MV-4-11 (cell line): ENCODE measurements around the gene IQCM.

Experiments used
- DNase-seq: peaks from one replicate; lab custom pipeline; 2025; lab: John Stamatoyannopoulos, UW

Gene IQCM

GRCh38 chr4:149711593-149712365, 103.9 kb downstream of the IQCM start:
- DNase-seq: no peak

- DNase-seq: no peak
Observed at GRCh38 chr4:149709640-149710039, 106.0 kb downstream of the IQCM start.

GRCh38 chr4:149708513-149709130, 107.0 kb downstream of the IQCM start:
- DNase-seq: no peak

GRCh38 chr4:149707862-149708261, 107.8 kb downstream of the IQCM start:
- DNase-seq: no peak

DNA sequence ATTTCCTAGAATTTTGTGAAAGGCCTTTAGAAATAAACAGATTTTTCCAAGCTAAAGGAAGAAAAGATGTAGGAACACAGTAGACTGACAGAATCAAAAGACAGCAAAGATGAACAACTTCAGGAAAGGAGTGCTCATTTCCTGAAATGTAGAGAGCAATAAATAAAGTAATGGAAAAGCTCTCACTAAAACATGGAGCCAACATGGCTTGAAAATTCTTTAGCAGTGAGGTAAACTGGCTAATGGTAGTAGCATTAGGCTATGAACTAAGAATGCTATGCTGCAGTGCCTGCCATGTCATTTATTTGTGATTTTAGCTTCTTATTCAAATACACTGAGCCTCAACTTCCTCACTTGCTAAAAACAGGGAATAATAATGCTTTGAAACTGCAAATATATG, 108.7 kb downstream of the IQCM start:
- DNase-seq: no peak

DNA sequence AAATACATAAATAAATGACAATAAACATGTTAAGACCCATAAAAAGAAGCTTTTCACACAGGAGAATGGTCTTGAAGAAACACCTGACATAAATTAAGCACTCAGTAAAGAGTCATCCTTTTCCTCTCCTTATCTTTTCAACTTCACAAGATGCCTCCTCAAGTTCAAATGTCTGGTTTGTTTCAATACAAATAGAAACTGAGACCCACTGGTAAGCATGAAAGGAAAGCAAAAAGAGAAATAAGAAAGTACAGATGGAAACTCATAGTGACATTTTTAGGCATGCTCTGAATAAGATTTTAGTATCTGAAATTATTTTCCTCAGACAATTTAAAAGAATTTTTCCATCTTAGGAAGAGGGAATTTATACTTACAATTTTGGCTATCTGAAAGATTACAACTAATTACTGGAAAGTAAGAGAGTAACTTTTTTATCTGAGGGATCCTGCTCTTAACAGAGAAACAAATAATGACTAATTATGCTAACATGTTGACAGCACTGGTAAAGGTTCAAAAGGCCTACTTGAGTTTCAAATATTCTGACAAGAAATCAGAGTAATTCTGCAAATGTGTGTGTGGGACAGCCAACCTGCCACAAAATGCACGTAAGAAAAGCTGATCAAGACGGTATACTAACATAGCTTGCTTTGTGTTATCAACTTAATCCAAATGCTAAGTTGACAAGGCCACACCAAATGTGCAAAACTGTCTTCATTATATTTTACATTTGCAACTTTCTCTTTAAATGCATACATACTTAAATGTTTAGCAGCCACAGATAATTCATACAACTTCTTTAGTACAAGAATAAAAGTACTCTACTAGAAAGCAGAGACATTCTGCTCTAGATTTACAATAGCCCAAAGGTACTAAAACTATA, 113.0 kb downstream of the IQCM start:
- no peak for DNase-seq

- DNase-seq: no peak
Observed at GRCh38 chr4:149701435-149702156, 114.0 kb downstream of the IQCM start.

DNA sequence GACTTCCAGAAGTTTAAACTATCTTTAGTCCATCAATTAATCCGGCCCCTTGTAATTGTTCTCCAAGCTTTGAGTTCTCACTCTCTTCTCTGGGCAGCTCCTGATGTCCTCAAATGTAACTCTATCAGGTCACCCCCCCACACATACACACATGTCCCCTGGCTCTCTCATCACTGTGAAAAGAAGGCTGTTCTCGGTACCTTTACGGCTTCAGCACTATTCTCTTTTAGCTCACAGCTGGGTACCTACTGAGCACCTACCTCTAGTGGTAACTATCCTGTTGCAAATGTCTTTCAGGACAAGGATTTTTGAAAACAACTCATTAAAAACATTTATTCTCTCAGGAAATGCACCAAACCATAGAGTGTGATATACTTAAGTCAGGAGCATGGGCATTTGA, 115.4 kb downstream of the IQCM start:
- DNase-seq: no peak

- no peak for DNase-seq
Observed at GRCh38 chr4:149699642-149700041, 116.0 kb downstream of the IQCM start.

- DNase-seq: no peak
Observed at GRCh38 chr4:149690726-149691125, 124.9 kb downstream of the IQCM start.

- DNase-seq: no peak
Observed at GRCh38 chr4:149684516-149684915, 131.1 kb downstream of the IQCM start.

GRCh38 chr4:149676076-149676475, 139.6 kb downstream of the IQCM start:
- peak; percentile 84 for DNase-seq

GRCh38 chr4:149645790-149646189, 169.9 kb downstream of the IQCM start:
- DNase-seq: no peak

DNA sequence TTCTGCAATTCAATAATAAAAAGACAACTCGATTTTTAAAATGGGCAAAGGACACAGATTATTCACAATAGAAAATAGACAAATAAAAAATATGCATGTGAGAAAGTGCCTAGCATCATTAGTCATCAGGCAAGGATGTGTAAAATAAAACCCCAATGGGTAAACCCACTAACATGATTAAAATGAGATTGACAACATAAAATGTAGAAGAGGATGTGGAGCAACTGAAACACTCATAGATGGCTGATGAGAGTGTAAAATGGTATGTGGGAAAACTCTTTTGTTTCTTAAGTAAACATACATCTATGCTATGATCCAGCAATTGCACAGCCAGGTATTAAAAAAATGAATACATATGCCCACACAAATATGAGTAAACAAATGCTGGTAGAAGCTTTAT, 177.6 kb downstream of the IQCM start:
- no peak for DNase-seq

DNA sequence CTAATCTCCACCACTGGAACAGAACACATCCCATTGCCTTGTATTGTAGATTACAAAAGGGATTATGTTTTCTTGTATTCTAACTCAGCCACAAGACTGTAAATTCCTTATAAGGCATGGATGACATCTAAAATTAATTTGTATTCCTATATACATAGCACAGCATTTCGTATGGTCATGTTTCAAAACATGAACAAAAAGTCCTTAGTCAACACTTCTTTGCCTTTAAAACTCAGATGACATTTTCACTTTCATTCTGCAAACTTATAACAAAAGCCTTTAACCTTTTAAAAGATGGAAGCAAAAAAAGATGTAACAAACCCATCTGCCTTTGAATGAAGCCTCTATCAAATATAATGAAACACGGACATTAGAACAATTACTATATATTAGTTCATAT, 181.3 kb downstream of the IQCM start:
- DNase-seq: no peak

DNA sequence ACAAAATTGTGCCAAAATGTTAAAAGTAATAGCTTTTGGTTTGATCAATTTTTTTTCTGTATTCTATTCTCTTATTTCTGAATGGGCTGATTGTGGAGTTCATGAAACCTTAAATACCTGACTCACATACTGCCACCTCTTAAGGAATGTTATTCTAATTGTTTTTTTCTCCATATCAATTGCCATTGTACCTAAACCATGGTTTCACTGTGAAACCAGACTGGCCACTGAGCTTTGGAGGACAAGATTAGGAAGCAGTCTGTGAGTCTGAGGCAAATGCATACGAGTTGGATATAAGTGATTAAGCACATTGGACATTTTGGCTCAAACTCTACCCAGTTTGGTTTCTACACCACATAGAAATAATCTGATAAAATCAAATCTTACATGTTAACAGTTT, 184.0 kb downstream of the IQCM start:
- DNase-seq: no peak

DNA sequence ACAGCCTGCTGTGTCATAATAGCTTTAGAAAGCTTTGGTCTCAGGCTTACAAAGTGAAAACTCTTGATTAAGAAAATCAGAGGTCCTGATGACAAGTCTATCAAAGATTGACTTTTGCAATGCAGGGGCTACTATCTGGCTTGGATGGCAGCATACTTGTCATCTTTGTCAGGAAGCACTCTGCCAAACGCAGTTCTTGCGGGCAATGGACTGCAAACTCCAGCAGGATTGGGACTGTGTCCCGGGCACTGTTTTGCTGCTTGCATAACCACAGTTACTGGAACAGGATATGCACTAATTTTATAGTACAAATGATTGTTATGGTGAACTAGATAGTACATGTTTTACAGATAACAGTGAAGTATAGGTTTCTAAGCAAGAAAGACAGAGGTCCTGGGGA, 185.6 kb downstream of the IQCM start:
- DNase-seq: no peak

GRCh38 chr4:149605601-149606378, 209.9 kb downstream of the IQCM start:
- peak; percentile 28 for DNase-seq

- DNase-seq: no peak
Observed at GRCh38 chr4:149604827-149605226, 210.8 kb downstream of the IQCM start.

DNA sequence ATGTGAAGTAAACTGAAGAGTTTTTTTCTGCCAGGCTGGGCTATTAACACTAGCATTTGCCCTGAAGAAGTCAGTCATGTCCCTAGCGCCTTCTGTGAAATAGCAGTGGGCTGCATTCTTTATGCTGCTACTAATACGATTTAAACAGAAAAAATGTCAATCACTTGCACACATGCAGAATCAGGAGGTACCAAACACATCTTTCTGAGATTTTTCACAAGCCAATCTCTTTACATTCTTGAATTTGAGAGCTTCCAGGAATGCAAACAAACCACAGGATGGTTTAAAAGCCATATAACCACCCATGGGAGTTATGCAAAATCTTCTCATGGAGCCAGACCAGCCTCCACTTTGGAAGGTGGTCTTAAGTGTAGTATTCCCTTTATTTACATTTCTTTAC, 220.1 kb downstream of the IQCM start:
- DNase-seq: no peak

DNA sequence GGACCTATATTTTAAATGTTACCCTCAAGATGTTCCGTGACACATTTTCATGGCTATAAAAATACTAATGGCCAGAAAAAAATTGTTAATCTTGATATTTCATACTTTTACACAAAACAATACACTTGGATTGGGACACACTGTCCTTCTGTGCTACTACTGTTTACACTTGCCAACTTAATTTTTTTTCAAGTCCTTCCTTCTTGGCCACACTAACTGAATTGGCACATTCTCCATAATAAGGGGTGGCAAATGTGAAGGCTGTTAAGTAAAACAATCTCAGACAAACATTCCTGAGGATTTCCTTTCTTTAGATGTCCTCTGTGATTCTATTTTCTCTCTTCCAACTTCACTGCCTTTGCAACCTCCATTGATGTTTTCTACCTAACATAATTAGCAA, 225.8 kb downstream of the IQCM start:
- DNase-seq: no peak
